Measurements from ENCODE around the gene SOD2.
"Not testable (repeated sequence)": the region's sequence is repeated elsewhere in the genome, so short reads cannot be mapped to it uniquely, and the experiment has no call there.

SOD2 gene

DNA sequence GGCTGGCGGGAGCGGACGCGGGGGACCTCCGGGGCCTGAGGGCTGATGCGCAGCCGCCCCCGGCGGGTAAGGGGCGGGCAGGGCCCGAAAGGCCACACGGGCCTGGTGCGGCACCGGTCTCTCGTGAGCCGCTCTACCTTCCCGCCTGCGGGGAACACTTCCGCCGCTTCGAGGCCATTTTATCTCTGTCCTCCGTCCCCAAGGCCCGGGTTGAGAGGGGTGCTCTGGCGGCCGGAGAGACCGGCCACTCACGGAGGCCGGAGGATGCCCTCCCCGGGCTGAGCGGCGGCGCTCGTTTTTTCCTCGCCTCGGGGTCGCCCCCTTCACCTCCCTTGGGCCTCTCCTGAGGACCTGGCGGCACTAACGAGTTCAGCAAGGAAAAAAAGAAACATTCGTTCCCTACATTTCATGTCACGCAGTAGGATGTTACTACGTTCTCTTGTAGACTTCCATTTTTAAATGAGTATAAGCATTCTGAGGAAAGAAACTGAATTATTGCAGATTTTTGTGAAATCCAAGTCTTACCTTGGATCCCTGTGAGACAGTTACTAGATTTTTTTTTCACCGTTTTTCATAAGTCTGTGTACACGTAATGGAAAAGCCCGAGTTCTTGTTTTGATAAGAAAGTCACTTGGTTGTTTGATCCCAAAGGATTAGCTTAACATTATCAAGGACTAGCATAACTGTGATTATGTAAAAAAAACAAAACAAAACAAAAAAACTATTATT, 34.8 kb upstream of the SOD2 start:
- peak overlapping the region; percentile 99 for H3K27ac ChIP-seq (ENCODE audit: low read depth, low read length)
- peak overlapping the region; percentile 95 to 99 for H3K9ac ChIP-seq (ENCODE audit: low read depth in 1 of 2, low read length in 2 of 2)
- H3K4me1 ChIP-seq (ENCODE audit: control insufficient read depth in 1 of 2, insufficient read depth in 2 of 2, low read length in 2 of 2), result peaks cover 22 to 25% of the 10 kb centered on the region in 2 donors

DNA sequence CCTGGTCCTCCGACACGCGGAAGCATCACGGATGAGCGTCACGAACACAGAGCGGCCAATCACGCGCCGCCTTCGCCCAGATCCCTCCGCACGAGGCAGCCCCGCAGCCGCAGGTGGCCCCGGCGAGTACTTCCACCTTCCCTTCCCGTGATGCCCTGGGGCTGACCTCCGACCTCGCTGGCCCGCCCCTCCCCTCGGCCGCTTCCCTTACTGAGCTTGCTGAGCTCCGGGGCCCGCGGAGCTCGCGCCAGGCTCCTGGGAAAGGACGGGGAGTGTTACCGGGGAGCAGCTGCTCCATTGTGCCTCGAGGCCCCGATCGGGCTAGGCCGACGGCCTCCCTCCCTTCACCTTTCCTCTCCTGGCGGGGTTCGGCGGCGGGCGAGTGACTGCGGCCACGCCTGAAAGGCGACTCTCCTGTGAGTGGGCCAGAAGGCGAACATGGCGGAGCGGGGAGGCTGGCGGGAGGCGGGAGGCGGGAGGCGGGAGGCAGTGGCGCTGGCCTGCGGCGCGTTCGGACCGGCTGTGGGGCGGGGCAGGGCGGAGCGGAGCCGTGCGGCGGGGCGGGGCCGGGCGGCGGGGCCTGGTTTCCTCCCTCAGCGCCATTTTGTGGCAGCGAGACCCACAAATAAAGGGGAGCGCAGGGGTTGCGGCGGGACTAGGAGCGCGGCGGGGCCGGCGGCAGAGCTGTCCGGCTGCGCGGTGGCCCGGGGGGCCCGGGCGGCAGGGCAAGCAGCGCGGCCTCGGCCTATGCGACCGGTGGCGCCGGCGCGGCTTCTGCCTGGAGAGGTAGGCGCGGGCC, 34.1 kb upstream of the SOD2 start, which contains the start of gene WTAP:
Gene WTAP (plus strand): TSS at position 589 of the 799 bp plus-strand sequence. CDS start 8,760 bp downstream, outside the sequence.
- H3K4me3 ChIP-seq (ENCODE audit: low read depth in 1 of 2, low read length in 2 of 2), result peak within 1 kb of the TSS; percentile 92 to 99
- no peaks in the 10 kb centered on the region for H3K9me3 ChIP-seq (ENCODE audit: control insufficient read depth in 1 of 2, low read length in 2 of 2)
- H3K9ac ChIP-seq (ENCODE audit: low read depth in 1 of 2, low read length in 2 of 2), result peak within 1 kb of the TSS; percentile 97 to 99
- H3K27ac ChIP-seq (ENCODE audit: low read depth, low read length), result peak within 1 kb of the TSS; percentile 99
- H3K36me3 ChIP-seq (ENCODE audit: control insufficient read depth in 1 of 2, insufficient read depth in 2 of 2, low read length in 2 of 2), result peaks cover 0 to 3% of the 10 kb centered on the region in 2 donors
- peaks cover 22 to 25% of the 10 kb centered on the region in 2 donors for H3K4me1 ChIP-seq (ENCODE audit: control insufficient read depth in 1 of 2, insufficient read depth in 2 of 2, low read length in 2 of 2)
- H3K27me3 ChIP-seq (ENCODE audit: control insufficient read depth in 1 of 2, insufficient read depth in 2 of 2, low read length in 2 of 2), result no peaks in the 10 kb centered on the region

More for the DNA sequence above, 34.8 kb upstream of the SOD2 start:
- peak overlapping the region; percentile 91 to 99 for H3K4me3 ChIP-seq (ENCODE audit: low read depth in 1 of 2, low read length in 2 of 2)
- no peaks in the 10 kb centered on the region for H3K27me3 ChIP-seq (ENCODE audit: control insufficient read depth in 1 of 2, insufficient read depth in 2 of 2, low read length in 2 of 2)
- H3K9me3 ChIP-seq (ENCODE audit: control insufficient read depth in 1 of 2, low read length in 2 of 2), result no peaks in the 10 kb centered on the region
- H3K36me3 ChIP-seq (ENCODE audit: control insufficient read depth in 1 of 2, insufficient read depth in 2 of 2, low read length in 2 of 2), result peaks cover 0 to 3% of the 10 kb centered on the region in 2 donors

DNA sequence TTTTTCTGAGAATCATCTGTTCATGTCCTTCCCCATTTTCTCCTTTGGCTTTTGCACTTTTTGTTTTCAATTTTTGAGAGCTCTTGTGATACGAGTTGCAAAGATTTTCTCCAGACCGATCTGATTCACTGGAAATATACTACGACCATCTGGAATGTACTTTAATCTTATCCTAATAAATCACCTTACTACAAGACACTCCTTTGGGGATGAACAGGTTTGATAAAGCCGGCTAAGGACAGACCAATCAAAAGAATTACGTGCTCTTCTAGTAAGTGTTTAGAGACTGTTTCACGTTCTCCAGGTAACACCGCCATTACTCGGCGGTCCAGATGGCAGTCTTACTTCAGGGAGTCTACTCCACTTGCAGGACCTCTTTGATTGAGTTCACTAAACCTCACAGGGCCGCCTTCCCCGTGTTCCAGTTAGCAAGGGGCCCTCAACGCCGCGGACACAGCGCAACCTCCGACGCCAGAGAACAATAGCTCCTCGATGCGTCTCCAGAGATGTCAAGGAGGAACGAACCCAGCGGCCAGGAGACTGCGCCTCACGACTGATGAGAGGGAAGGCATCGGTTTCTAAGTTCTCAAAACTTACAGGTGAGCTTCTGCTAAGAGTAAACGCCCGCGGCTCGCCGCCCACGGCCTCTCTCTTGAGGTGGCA, 33.3 kb upstream of the SOD2 start:
- peak overlapping the region; percentile 92 to 93 for H3K4me3 ChIP-seq (ENCODE audit: low read depth in 1 of 2, low read length in 2 of 2)
- no peaks in the 10 kb centered on the region for H3K9me3 ChIP-seq (ENCODE audit: control insufficient read depth in 1 of 2, low read length in 2 of 2)
- H3K4me1 ChIP-seq (ENCODE audit: control insufficient read depth in 1 of 2, insufficient read depth in 2 of 2, low read length in 2 of 2), result peaks cover 22 to 25% of the 10 kb centered on the region in 2 donors
- peaks cover 0 to 3% of the 10 kb centered on the region in 2 donors for H3K36me3 ChIP-seq (ENCODE audit: control insufficient read depth in 1 of 2, insufficient read depth in 2 of 2, low read length in 2 of 2)
- peak overlapping the region; percentile 97 for H3K9ac ChIP-seq (ENCODE audit: low read depth in 1 of 2, low read length in 2 of 2)
- no peaks in the 10 kb centered on the region for H3K27me3 ChIP-seq (ENCODE audit: control insufficient read depth in 1 of 2, insufficient read depth in 2 of 2, low read length in 2 of 2)
- H3K27ac ChIP-seq (ENCODE audit: low read depth, low read length), result peak overlapping the region; percentile 99

DNA sequence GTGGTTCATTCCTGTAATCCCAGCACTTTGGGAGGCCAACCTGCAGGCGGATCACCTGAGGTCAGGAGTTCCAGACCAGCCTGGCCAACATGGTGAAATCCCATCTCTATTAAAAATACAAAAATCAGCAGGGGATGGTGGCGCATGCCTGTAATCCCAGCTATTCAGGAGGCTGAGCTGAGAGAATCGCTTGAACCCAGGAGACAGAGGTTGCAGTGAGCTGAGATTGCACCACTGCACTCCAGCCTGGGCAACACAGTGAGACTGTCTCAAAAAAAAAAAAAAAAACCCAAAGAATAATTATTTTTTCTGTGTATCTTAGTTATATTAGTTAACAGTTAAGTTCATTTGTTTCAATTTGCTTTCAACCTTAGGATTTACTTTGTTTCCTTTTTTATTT, 32.2 kb upstream of the SOD2 start:
- H3K4me1 ChIP-seq (ENCODE audit: control insufficient read depth in 1 of 2, insufficient read depth in 2 of 2, low read length in 2 of 2), result peaks cover 19 to 22% of the 10 kb centered on the region in 2 donors
- H3K9ac ChIP-seq (ENCODE audit: low read depth in 1 of 2, low read length in 2 of 2); H3K27ac ChIP-seq (ENCODE audit: low read depth, low read length); H3K4me3 ChIP-seq (ENCODE audit: low read depth in 1 of 2, low read length in 2 of 2); H3K27me3 ChIP-seq (ENCODE audit: control insufficient read depth in 1 of 2, insufficient read depth in 2 of 2, low read length in 2 of 2); H3K9me3 ChIP-seq (ENCODE audit: control insufficient read depth in 1 of 2, low read length in 2 of 2); H3K36me3 ChIP-seq (ENCODE audit: control insufficient read depth in 1 of 2, insufficient read depth in 2 of 2, low read length in 2 of 2): not testable (repeated sequence)

DNA sequence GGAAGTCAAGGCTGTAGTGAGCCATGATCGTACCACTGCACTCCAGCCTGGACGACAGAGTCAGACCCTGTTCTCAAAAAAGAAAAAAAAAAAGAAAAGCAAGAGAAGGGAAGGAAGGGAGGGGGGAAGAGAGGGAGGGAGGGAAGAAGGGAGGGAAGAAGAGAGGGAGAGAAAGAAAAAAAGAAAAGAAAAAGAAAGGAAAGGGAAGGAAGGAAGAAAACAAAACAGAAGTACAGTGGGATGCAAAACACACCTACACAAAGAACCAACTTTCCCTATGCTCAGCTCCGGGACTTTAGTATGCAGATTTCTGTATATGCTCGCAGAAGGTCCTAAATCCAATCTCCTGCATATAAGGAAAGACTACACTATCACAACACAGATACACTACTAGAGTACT, 31.7 kb upstream of the SOD2 start:
- Histone ChIP-seq H3K27me3 (ENCODE audit: control insufficient read depth in 1 of 2, insufficient read depth in 2 of 2, low read length in 2 of 2) (no peaks in the 10 kb centered on the region), H3K4me3 (ENCODE audit: low read depth in 1 of 2, low read length in 2 of 2) (no peak overlapping the region), H3K4me1 (ENCODE audit: control insufficient read depth in 1 of 2, insufficient read depth in 2 of 2, low read length in 2 of 2) (peaks cover 15 to 17% of the 10 kb centered on the region in 2 donors), H3K27ac (ENCODE audit: low read depth, low read length) (no peak overlapping the region), H3K36me3 (ENCODE audit: control insufficient read depth in 1 of 2, insufficient read depth in 2 of 2, low read length in 2 of 2) (peaks cover 0 to 3% of the 10 kb centered on the region in 2 donors), H3K9ac (ENCODE audit: low read depth in 1 of 2, low read length in 2 of 2) (no peak overlapping the region), H3K9me3 (ENCODE audit: control insufficient read depth in 1 of 2, low read length in 2 of 2) (no peaks in the 10 kb centered on the region)

DNA sequence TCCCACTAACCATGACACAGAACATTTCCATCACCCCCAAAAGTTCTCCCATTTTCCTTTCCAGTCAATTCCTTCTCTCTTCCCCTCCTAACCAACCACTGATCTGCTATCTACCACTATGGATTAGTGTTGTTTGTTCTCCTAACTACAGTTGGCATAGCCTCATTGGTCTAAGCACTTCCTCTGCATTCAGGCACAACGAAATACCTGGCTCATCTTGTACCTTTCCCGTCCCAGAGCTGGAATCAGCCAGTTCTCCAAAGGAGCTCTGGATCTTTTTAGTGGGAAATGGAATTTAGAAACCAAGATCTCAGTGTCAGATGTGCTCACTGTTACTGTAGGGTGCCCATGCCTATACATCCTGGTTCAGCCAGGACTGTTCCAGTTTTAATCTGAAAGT, 30.2 kb upstream of the SOD2 start:
- Histone ChIP-seq H3K27me3 (ENCODE audit: control insufficient read depth in 1 of 2, insufficient read depth in 2 of 2, low read length in 2 of 2) (no peaks in the 10 kb centered on the region), H3K27ac (ENCODE audit: low read depth, low read length) (no peak overlapping the region), H3K36me3 (ENCODE audit: control insufficient read depth in 1 of 2, insufficient read depth in 2 of 2, low read length in 2 of 2) (peaks cover 0 to 6% of the 10 kb centered on the region in 2 donors)

DNA sequence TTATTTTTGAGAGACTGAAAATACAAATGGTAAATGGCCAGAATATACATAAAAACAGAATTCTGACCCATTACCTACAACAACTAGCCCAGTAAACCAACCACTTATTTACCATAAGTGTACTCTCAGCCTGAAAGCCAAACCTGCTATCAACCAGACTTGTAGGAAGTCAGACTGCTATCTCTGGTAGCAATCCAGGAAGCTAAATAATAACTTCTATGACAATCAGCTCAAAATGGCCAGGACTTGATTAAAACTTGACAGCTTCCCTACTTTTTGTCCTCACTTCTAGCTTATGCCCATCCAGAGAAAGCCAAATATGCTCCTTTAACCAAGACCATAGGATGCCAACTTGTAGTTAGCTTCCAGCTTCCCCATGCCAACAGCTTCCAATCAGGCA, 29.6 kb upstream of the SOD2 start:
- no peak overlapping the region for H3K4me3 ChIP-seq (ENCODE audit: low read depth in 1 of 2, low read length in 2 of 2)
- H3K9me3 ChIP-seq (ENCODE audit: control insufficient read depth in 1 of 2, low read length in 2 of 2), result no peaks in the 10 kb centered on the region
- H3K27me3 ChIP-seq (ENCODE audit: control insufficient read depth in 1 of 2, insufficient read depth in 2 of 2, low read length in 2 of 2), result no peaks in the 10 kb centered on the region
- no peak overlapping the region for H3K27ac ChIP-seq (ENCODE audit: low read depth, low read length)
- no peak overlapping the region for H3K9ac ChIP-seq (ENCODE audit: low read depth in 1 of 2, low read length in 2 of 2)
- H3K4me1 ChIP-seq (ENCODE audit: control insufficient read depth in 1 of 2, insufficient read depth in 2 of 2, low read length in 2 of 2), result peaks cover 6% of the 10 kb centered on the region in 2 donors
- peaks cover 0 to 6% of the 10 kb centered on the region in 2 donors for H3K36me3 ChIP-seq (ENCODE audit: control insufficient read depth in 1 of 2, insufficient read depth in 2 of 2, low read length in 2 of 2)

More for the DNA sequence above, 30.2 kb upstream of the SOD2 start:
- Histone ChIP-seq H3K4me3 (ENCODE audit: low read depth in 1 of 2, low read length in 2 of 2) (no peak overlapping the region), H3K9me3 (ENCODE audit: control insufficient read depth in 1 of 2, low read length in 2 of 2) (no peaks in the 10 kb centered on the region), H3K9ac (ENCODE audit: low read depth in 1 of 2, low read length in 2 of 2) (no peak overlapping the region), H3K4me1 (ENCODE audit: control insufficient read depth in 1 of 2, insufficient read depth in 2 of 2, low read length in 2 of 2) (peaks cover 6% of the 10 kb centered on the region in 2 donors)

DNA sequence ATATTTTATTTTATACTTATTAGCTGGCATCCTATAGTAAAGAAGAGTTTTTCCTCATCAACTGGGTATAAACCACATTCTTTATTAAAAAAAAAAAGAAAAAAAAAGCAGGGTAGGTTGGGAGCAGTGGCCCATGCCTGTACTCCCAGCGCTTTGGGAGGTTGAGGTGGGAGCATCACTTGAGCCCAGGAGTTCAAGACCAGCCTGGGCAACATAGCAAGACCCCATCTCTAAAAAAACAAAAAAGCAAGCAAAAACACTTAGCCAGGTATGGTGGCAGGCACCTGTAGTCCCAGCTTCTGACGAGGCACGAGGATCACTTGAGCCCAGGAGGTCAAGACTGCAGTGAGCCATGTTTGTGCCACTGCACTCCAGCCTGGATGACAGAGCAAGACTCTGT, 28.9 kb upstream of the SOD2 start:
- H3K9me3 ChIP-seq (ENCODE audit: control insufficient read depth in 1 of 2, low read length in 2 of 2); H3K4me1 ChIP-seq (ENCODE audit: control insufficient read depth in 1 of 2, insufficient read depth in 2 of 2, low read length in 2 of 2): not testable (repeated sequence)

DNA sequence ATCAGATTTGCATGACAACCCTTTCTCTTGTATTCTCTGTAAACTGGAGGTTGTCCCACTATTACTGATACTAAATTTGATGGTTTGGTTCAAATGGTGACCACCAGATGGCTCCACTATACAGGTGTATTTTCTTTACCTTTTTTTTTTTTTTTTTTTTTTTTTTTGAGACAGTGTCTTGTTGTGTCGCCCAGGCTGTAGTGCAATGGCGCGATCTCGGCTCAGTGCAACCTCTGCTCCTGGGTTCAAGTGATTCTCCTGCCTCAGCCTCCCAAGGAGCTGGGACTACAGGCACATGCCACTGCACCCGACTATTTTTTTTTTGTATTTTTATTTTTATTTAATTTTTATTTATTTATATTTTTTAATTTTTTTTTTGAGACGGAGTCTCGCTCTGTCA, 27.7 kb upstream of the SOD2 start:
- Histone ChIP-seq H3K9ac (ENCODE audit: low read depth in 1 of 2, low read length in 2 of 2) (no peak overlapping the region), H3K9me3 (ENCODE audit: control insufficient read depth in 1 of 2, low read length in 2 of 2) (no peaks in the 10 kb centered on the region), H3K27me3 (ENCODE audit: control insufficient read depth in 1 of 2, insufficient read depth in 2 of 2, low read length in 2 of 2) (no peaks in the 10 kb centered on the region), H3K4me1 (ENCODE audit: control insufficient read depth in 1 of 2, insufficient read depth in 2 of 2, low read length in 2 of 2) (peaks cover under 1% of the 10 kb centered on the region in 2 donors), H3K36me3 (ENCODE audit: control insufficient read depth in 1 of 2, insufficient read depth in 2 of 2, low read length in 2 of 2) (peaks cover 0 to 6% of the 10 kb centered on the region in 2 donors), H3K4me3 (ENCODE audit: low read depth in 1 of 2, low read length in 2 of 2) (no peak overlapping the region), H3K27ac (ENCODE audit: low read depth, low read length) (no peak overlapping the region)

More for the DNA sequence above, 28.9 kb upstream of the SOD2 start:
- H3K27ac ChIP-seq (ENCODE audit: low read depth, low read length); H3K27me3 ChIP-seq (ENCODE audit: control insufficient read depth in 1 of 2, insufficient read depth in 2 of 2, low read length in 2 of 2); H3K9ac ChIP-seq (ENCODE audit: low read depth in 1 of 2, low read length in 2 of 2); H3K36me3 ChIP-seq (ENCODE audit: control insufficient read depth in 1 of 2, insufficient read depth in 2 of 2, low read length in 2 of 2); H3K4me3 ChIP-seq (ENCODE audit: low read depth in 1 of 2, low read length in 2 of 2): not testable (repeated sequence)

DNA sequence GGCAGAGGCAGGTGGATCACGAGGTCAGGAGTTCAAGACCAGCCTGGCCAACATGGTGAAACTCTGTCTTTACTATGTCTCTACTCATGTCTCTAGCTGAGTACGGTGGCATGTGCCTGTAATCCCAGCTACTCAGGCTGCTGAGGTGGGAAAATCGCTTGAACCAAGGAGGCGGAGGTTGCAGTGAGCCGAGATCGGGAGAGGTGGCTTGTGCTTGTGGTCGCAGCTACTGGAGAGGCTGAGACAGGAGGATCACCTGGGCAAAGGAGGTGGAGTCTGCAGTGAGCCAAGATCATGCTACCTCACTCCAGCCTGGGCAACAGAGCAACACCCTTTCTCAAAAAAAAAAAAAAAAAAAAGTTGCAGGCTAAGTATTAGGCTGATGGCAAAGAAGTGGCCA, 26.2 kb upstream of the SOD2 start:
- H3K4me3 ChIP-seq (ENCODE audit: low read depth in 1 of 2, low read length in 2 of 2), result no peak overlapping the region

More for the DNA sequence above, 26.2 kb upstream of the SOD2 start:
- H3K36me3 ChIP-seq (ENCODE audit: control insufficient read depth in 1 of 2, insufficient read depth in 2 of 2, low read length in 2 of 2), result peaks cover 0 to 6% of the 10 kb centered on the region in 2 donors
- H3K4me1 ChIP-seq (ENCODE audit: control insufficient read depth in 1 of 2, insufficient read depth in 2 of 2, low read length in 2 of 2), result peaks cover 0 to 8% of the 10 kb centered on the region in 2 donors
- H3K9me3 ChIP-seq (ENCODE audit: control insufficient read depth in 1 of 2, low read length in 2 of 2), result no peaks in the 10 kb centered on the region
- no peaks in the 10 kb centered on the region for H3K27me3 ChIP-seq (ENCODE audit: control insufficient read depth in 1 of 2, insufficient read depth in 2 of 2, low read length in 2 of 2)
- no peak overlapping the region for H3K27ac ChIP-seq (ENCODE audit: low read depth, low read length)
- no peak overlapping the region for H3K9ac ChIP-seq (ENCODE audit: low read depth in 1 of 2, low read length in 2 of 2)

Data from duodenal mucosa (tissue), 2 donors.